Left lung (tissue), 10 donors: Measurements from ENCODE around the gene MX1. TPM values are rescaled to one million over a fixed set of nuclear protein-coding genes. Genes with fewer than 3 reads are reported as not detected.

Experiments used
- ATAC-seq: fragments of 200-7000 bp; cut with Tn5 transposase; one replicate; pipeline ENCODE4 v1.9.1; 2020; ENCODE audit warnings: moderate library complexity
- DNase-seq, 4 donors: peaks; one replicate each; pipeline ENCODE4 v3.0.0-alpha.2; 2013 to 2020
- H3K27ac ChIP-seq, 2 donors: fragments of 200-600 bp; sonication (generic) in 1 of 2; one replicate each; pipeline versions ENCODE4 v1.5.0 to v1.8.0; 2020 to 2021
- H3K27me3 ChIP-seq, 2 donors: fragments of 200-600 bp; sonication (generic) in 1 of 2; one replicate each; pipeline versions ENCODE4 v1.5.0 to v1.8.0; 2020 to 2021
- H3K36me3 ChIP-seq, 2 donors: fragments of 200-600 bp; sonication (generic) in 1 of 2; one replicate each; pipeline versions ENCODE4 v1.5.0 to v1.8.0; 2020 to 2021
- H3K4me1 ChIP-seq, 2 donors: fragments of 200-600 bp; one replicate each; pipeline ENCODE4 v1.8.0; 2021
- H3K4me3 ChIP-seq, 2 donors: fragments of 200-600 bp; sonication (generic) in 1 of 2; one replicate each; pipeline versions ENCODE4 v1.5.0 to v1.8.0; 2020 to 2021; ENCODE audit warnings: mild to moderate bottlenecking in 1 of 2
- H3K9me3 ChIP-seq, 2 donors: fragments of 200-600 bp; sonication (generic) in 1 of 2; one replicate each; pipeline versions ENCODE4 v1.5.0 to v1.8.0; 2020 to 2021
- CTCF ChIP-seq, 2 donors: fragments of 200-600 bp; sonication (generic) in 1 of 2; IDR thresholded peaks; one replicate each; pipeline versions ENCODE4 v1.5.0 to v1.8.0; 2021; ENCODE audit warnings: antibody characterized with exemption in 2 of 2
- intact Hi-C, 2 donors: fragments of 100-400 bp; cut with DNase I; formaldehyde crosslinking; loops; one replicate each; pipeline versions ENCODE4 v1.11.2 to v1.14.2; 2022
- polyA plus RNA-seq, 6 donors: library from polyadenylated mRNA; unstranded; fragments of 120-200 nt; gene quantifications; one replicate each; pipeline ENCODE4 v1.2.1, GENCODE V29; 2013; ENCODE audit not compliant: insufficient read length in 6 of 6
- total RNA-seq, 2 donors: library from RNA; stranded (reverse); fragmentation: NEBNext Ultra II Directional; extraction: Animal tissue kit (Norgen Biotek cat#: 25700); gene quantifications; one replicate each; pipeline ENCODE4 v1.2.1, GENCODE V29; 2021
- donor health status: DM: no; HTN: yes; CAD: no.
- donor health status: DM: no; HTN: no; CAD: no.

Gene MX1
- total and polyA plus RNA-seq, 8 donors, result 6.0 to 66.3 (median 9.2) TPM

DNA sequence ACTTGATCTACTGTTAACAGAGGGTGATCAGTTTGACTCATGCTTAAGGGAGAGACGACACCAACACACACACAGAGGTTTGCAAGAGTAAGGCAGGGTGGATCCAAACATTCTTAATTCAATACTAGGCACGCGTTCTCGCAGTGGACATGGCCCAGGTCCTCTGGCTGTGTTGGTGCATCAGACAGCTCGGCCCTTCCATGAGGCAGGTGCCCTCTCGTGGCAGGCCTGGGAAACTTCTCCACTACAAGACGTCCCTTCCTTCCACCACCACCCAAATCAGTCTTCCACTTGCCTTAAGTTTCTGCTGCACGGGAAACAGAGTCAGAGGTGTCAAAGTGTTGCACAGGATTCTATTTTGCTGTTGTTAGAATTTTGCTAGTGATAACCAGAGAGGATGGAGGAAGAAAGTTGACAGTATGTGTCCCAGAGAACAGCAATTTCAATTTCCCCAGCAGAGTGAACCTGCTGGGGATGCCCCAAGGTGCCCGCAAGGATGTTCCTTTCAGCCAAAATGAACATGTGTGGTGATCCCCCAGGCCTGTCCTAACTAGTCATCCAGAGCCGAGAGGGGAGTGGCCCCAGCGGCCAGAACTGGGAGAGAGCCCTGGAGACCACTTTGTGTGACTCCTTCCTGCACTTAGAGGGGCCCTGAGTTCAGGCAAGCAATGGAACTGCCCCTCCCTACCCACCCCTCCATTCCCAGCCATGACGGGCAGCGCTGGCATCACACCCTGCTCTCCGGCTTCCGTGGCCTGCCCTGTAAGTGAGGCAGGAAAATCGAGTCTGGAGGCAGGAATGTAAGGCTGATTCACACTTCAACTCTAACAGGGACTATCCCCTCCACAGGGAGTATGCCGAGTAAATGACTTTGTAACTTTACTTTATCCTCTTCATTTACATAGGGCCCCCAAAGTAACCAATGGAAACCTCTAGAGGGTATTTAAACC is 34.8 kb downstream of the MX1 start:
- ATAC-seq (peak; percentile 95), DNase-seq (peak in 3 of 4 donors; percentile 69 to 89 (median 80))
- H3K4me1 ChIP-seq, result no peaks in the 10 kb centered on the region
- H3K27me3 ChIP-seq, result no peaks in the 10 kb centered on the region
- H3K9me3 ChIP-seq, result no peaks in the 10 kb centered on the region
- no peak overlapping the region for H3K27ac ChIP-seq
- intact Hi-C loops, result no loop called here
- H3K36me3 ChIP-seq, result peaks cover 0 to 45% of the 10 kb centered on the region in 2 donors
- peak; percentile 72 to 74 for TF ChIP-seq CTCF (IDR thresholded peaks at IDR 0.05)
- H3K4me3 ChIP-seq, result no peak overlapping the region

DNA sequence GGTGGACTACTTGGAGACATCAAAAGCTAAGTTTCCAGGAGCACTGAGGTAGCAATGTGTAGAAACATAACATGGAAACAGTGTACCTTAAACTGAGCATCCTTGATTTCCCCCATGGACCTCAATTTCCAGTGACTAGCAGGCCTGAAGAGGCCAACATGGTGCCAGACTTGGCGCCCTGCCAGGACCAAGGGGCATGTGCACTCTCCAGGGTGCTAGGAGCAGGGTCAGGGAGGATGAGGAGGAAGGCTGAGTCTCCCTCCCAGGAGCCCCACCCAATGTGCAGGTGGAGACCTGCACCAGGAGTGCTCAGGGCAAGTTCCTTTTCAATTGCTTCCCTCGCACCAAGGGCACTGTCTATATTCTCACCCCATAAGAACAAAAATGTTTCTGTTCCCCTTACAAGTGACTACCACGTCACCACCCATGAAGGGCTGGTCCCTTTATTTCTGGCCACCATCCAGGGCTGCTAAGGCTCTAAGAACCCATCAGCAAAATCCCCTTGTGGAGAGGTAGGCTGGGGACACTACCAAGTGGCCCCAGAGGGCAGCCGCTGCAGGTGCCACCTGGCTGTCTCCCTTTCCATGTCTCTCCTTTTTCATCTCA is 39.2 kb downstream of the MX1 start:
- peaks cover 0 to 9% of the 10 kb centered on the region in 2 donors for H3K36me3 ChIP-seq
- peaks cover 0 to 4% of the 10 kb centered on the region in 2 donors for H3K27me3 ChIP-seq
- no peak for ATAC-seq
- no peak for DNase-seq
- intact Hi-C loops, result no loop called here
- H3K9me3 ChIP-seq, result no peaks in the 10 kb centered on the region
- H3K27ac ChIP-seq, result no peak overlapping the region
- H3K4me1 ChIP-seq, result no peaks in the 10 kb centered on the region
- H3K4me3 ChIP-seq, result no peak overlapping the region
- TF ChIP-seq CTCF (IDR thresholded peaks at IDR 0.05), result no peak

DNA sequence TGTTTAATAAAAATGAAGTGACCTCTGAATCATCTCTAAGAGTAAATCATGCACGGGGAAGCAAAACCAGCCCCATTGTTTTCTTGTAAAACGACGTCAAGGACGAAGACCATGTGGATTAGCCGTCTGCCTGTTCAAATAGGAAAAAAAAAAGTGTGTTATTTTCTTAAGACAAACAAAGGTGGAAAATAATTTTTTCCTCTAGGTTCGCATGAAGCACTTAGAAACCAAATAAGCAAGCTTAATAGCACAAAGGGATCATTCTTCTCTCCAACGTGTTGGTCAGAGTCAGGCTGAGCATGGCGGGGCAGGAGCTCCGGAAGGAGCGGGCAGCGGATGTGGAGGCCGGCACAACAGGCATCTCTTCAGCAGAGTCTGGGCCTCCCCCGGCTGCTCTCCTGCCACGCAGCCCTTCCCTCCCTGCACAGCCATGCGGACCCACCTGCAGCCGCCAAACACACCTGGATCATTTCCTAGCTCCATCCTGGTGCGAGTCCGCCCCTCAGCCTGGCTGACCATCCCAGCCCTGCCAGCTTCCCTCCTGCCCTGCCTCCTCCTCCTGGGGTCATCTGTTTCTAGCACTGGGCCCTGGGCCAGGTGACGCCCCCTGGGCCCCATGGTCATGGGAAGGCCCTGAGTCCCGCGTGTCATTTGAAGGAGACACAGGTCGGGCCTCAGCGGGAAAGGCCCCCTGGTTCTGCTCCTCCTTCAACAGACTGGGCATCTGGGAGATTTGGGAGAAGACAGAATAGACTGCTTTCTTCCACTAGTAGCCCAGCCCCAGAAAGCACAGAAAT is 40.2 kb downstream of the MX1 start:
- DNase-seq, result no peak
- H3K4me3 ChIP-seq, result no peak overlapping the region
- intact Hi-C loops, result no loop called here
- no peaks in the 10 kb centered on the region for H3K4me1 ChIP-seq
- TF ChIP-seq CTCF (IDR thresholded peaks at IDR 0.05), result no peak
- peaks cover 0 to 18% of the 10 kb centered on the region in 2 donors for H3K36me3 ChIP-seq
- no peak overlapping the region for H3K27ac ChIP-seq
- ATAC-seq, result no peak
- H3K9me3 ChIP-seq, result no peaks in the 10 kb centered on the region
- peaks cover 0 to 13% of the 10 kb centered on the region in 2 donors for H3K27me3 ChIP-seq

GRCh38 chr21:41470054-41470453 is 44.0 kb downstream of the MX1 start:
- no peak for DNase-seq
- H3K36me3 ChIP-seq, result peaks cover 0 to 36% of the 10 kb centered on the region in 2 donors
- intact Hi-C loops, result no loop called here
- no peak overlapping the region for H3K4me3 ChIP-seq
- no peaks in the 10 kb centered on the region for H3K9me3 ChIP-seq
- ATAC-seq, result no peak
- no peak overlapping the region for H3K27ac ChIP-seq
- peaks cover 0 to 28% of the 10 kb centered on the region in 2 donors for H3K27me3 ChIP-seq
- no peaks in the 10 kb centered on the region for H3K4me1 ChIP-seq
- no peak for TF ChIP-seq CTCF (IDR thresholded peaks at IDR 0.05)
